SK-N-SH (cell line): ENCODE results near the gene PPM1E. TPM values are rescaled to one million over a fixed set of nuclear protein-coding genes. Genes with fewer than 3 reads are reported as not detected.

Experiments
- CTCF ChIA-PET: fragments of 300-600, 350-600 bp; formaldehyde crosslinking; extraction: SDS; loops from one replicate; lab custom pipeline; 2021; lab: Yijun Ruan, JAX
- POLR2A ChIA-PET: fragments of 350-600 bp; sonication (Branson Sonifier 250); formaldehyde crosslinking; extraction: SDS; loops from one replicate; lab custom pipeline; 2020; ENCODE audit warnings: antibody characterized with exemption, inconsistent platforms; lab: Yijun Ruan, JAX
- DNase-seq: peaks from one replicate; pipeline ENCODE4 v3.0.0; 2012
- H2AFZ ChIP-seq: fragments of 200-600 bp; sonication (generic); 2 replicates; pipeline ENCODE4 v1.8.1; 2016; ENCODE audit warnings: antibody characterized with exemption, mild to moderate bottlenecking, low read depth
- H3F3A ChIP-seq: fragments of 200-600 bp; sonication (generic); replicated peaks from 2 replicates; pipeline ENCODE3; 2016; ENCODE audit warnings: antibody characterized with exemption, mild to moderate bottlenecking; ENCODE audit not compliant: insufficient read depth
- H3K27ac ChIP-seq, 2 experiments: fragments of 200-500 bp in 1 of 2; fragments of 200-600 bp in 1 of 2; sonication (Bioruptor generic) in 1 of 2; sonication (generic), shearing (Covaris generic) in 1 of 2; 2 replicates each; pipeline versions ENCODE4 v1.5.1 to v1.6.1; 2014 to 2016; ENCODE audit warnings: low read depth in 2 of 2, inconsistent platforms in 1 of 2, low read length in 1 of 2, mild to moderate bottlenecking in 1 of 2, mixed read lengths in 1 of 2
- H3K27me3 ChIP-seq: fragments of 200-600 bp; sonication (generic), shearing (Covaris generic); 2 replicates; pipeline ENCODE4 v1.6.1; 2016; ENCODE audit warnings: mixed run types; ENCODE audit not compliant: insufficient read depth
- H3K36me3 ChIP-seq, 2 experiments: fragments of 200-500 bp in 1 of 2; fragments of 200-600 bp in 1 of 2; sonication (Bioruptor generic) in 1 of 2; sonication (generic) in 1 of 2; replicated peaks in 1 of 2; 2 replicates each; pipeline versions ENCODE3 to v1.5.1; 2014 to 2016; ENCODE audit warnings: low read length in 1 of 2, mild to moderate bottlenecking in 1 of 2; ENCODE audit not compliant: insufficient read depth in 2 of 2, control insufficient read depth in 1 of 2
- H3K4me1 ChIP-seq, 2 experiments: fragments of 200-500 bp in 1 of 2; fragments of 200-600 bp in 1 of 2; sonication (Bioruptor generic) in 1 of 2; sonication (generic), shearing (Covaris generic) in 1 of 2; 2 replicates each; pipeline versions ENCODE4 v1.5.1 to v1.6.1; 2014 to 2016; ENCODE audit warnings: low read depth in 1 of 2, low read length in 1 of 2, mixed run types in 1 of 2; ENCODE audit not compliant: insufficient read depth in 2 of 2, control insufficient read depth in 1 of 2
- H3K4me2 ChIP-seq: fragments of 200-600 bp; sonication (generic), shearing (Covaris generic); 2 replicates; pipeline ENCODE4 v1.6.1; 2017; ENCODE audit warnings: mixed run types
- H3K4me3 ChIP-seq, 2 experiments: fragments of 200-500 bp in 1 of 2; fragments of 200-600 bp in 1 of 2; sonication (Bioruptor generic) in 1 of 2; sonication (generic), shearing (Covaris generic) in 1 of 2; 2 replicates each; pipeline versions ENCODE4 v1.5.1 to v1.8.1; 2014 to 2016; ENCODE audit warnings: low read depth in 2 of 2, inconsistent platforms in 1 of 2, low read length in 1 of 2, mild to moderate bottlenecking in 1 of 2, mixed read lengths in 1 of 2, moderate library complexity in 1 of 2
- H3K79me2 ChIP-seq: fragments of 200-600 bp; sonication (generic); 2 replicates; pipeline ENCODE4 v1.8.1; 2017; ENCODE audit warnings: mild to moderate bottlenecking; ENCODE audit not compliant: insufficient read depth
- H3K9ac ChIP-seq: fragments of 200-600 bp; sonication (generic); 2 replicates; pipeline ENCODE4 v1.6.1; 2017; ENCODE audit warnings: mixed run types
- H3K9me2 ChIP-seq: fragments of 200-600 bp; sonication (generic); 2 replicates; pipeline ENCODE4 v1.6.1; 2017; ENCODE audit warnings: mixed run types
- H3K9me3 ChIP-seq: fragments of 200-600 bp; sonication (generic); 2 replicates; pipeline ENCODE4 v1.6.1; 2017; ENCODE audit warnings: mixed run types, mild to moderate bottlenecking, moderate library complexity
- H4K20me1 ChIP-seq: fragments of 200-600 bp; sonication (generic); 2 replicates; pipeline ENCODE4 v1.6.1; 2017; ENCODE audit warnings: mild to moderate bottlenecking, mixed run types; ENCODE audit not compliant: insufficient read depth
- ELF1 ChIP-seq: IDR thresholded peaks from 2 replicates; pipeline ENCODE4 v1.4.0; 2012
- EP300 ChIP-seq, 2 experiments: IDR thresholded peaks; 2 replicates each; pipeline versions ENCODE4 v1.4.0 to v1.6.1; 2012; ENCODE audit warnings: borderline replicate concordance in 1 of 2, low read depth in 1 of 2, low read length in 1 of 2
- FOSL2 ChIP-seq: IDR thresholded peaks from 2 replicates; pipeline ENCODE4 v1.4.0; 2012; ENCODE audit warnings: low read depth, mild to moderate bottlenecking, moderate library complexity, borderline replicate concordance
- MAX ChIP-seq: IDR thresholded peaks from 2 replicates; pipeline ENCODE4 v1.4.0; 2012; ENCODE audit warnings: low read depth
- NFIC ChIP-seq: IDR thresholded peaks from 2 replicates; pipeline ENCODE4 v1.4.0; 2012; ENCODE audit warnings: borderline replicate concordance
- PBX3 ChIP-seq: IDR thresholded peaks from 2 replicates; pipeline ENCODE4; 2012
- RAD21 ChIP-seq: IDR thresholded peaks from 2 replicates; pipeline ENCODE4 v1.6.1; 2012; ENCODE audit warnings: mild to moderate bottlenecking, low read length
- RFX5 ChIP-seq: IDR thresholded peaks from 2 replicates; pipeline ENCODE4 v1.6.1; 2012; ENCODE audit warnings: mild to moderate bottlenecking, improper control_type of control experiment, low read length
- RXRA ChIP-seq: IDR thresholded peaks from 2 replicates; pipeline ENCODE4 v1.4.0; 2012; ENCODE audit warnings: low read depth, mild to moderate bottlenecking, borderline replicate concordance
- SIN3A ChIP-seq: IDR thresholded peaks from 2 replicates; pipeline ENCODE4 v1.6.1; 2012; ENCODE audit warnings: low read depth, mild to moderate bottlenecking, low read length, moderate library complexity, borderline replicate concordance
- TAF1 ChIP-seq: IDR thresholded peaks from 2 replicates; pipeline ENCODE4 v1.6.1; 2012; ENCODE audit warnings: low read depth, mild to moderate bottlenecking, low read length, moderate library complexity, borderline replicate concordance
- TCF12 ChIP-seq: IDR thresholded peaks from 2 replicates; pipeline ENCODE4 v1.4.0; 2012
- USF2 ChIP-seq: fragments of 150-350 bp; IDR thresholded peaks from 2 replicates; pipeline ENCODE4 v1.6.1; 2017; ENCODE audit warnings: antibody characterized with exemption, low read length, low read depth, borderline replicate concordance
- ZBTB33 ChIP-seq: IDR thresholded peaks from 2 replicates; pipeline ENCODE4 v1.4.0; 2012; ENCODE audit warnings: low read depth, borderline replicate concordance
- WGBS: methylation state at CpG from one replicate; pipeline ENCODE4 v1.1.6; 2017; ENCODE audit warnings: low lambda C conversion rate; 5-methylcytosine and 5-hydroxymethylcytosine counted together
- polyA plus RNA-seq, 3 experiments: library from polyadenylated mRNA; depleted of rRNA; stranded (reverse); fragments of >200 nt; gene quantifications; 2 replicates each; pipeline ENCODE4 v1.2.3, GENCODE V29; 2012

The PPM1E gene
- polyA plus RNA-seq, 1 of the 3 experiments (the other 2 are of a cell fraction): 0.08 TPM

GRCh38 chr17:58968426-58969061 lies 212.9 kb downstream of the PPM1E start:
- Histone ChIP-seq H3K9me3 (no peaks in the 10 kb centered on the region), H2AFZ (no peak overlapping the region), H3K9ac (no peak overlapping the region), H3F3A (no peaks in the 10 kb centered on the region), H3K4me1 (peaks cover 0 to 10% of the 10 kb centered on the region in 2 experiments; a peak in 2 of 4 replicates), H3K27me3 (no peaks in the 10 kb centered on the region), H3K4me2 (no peak overlapping the region), H4K20me1 (no peaks in the 10 kb centered on the region), H3K4me3 (no peak overlapping the region), H3K79me2 (no peaks in the 10 kb centered on the region), H3K27ac (no peak overlapping the region), H3K9me2 (no peaks in the 10 kb centered on the region), H3K36me3 (no peaks in the 10 kb centered on the region)
- no peak for TF ChIP-seq ELF1
- no peak for TF ChIP-seq EP300 (IDR thresholded peaks at IDR 0.05; ENCODE audit: borderline replicate concordance in 1 of 2, low read depth in 1 of 2, low read length in 1 of 2)
- TF ChIP-seq TAF1: no peak
- no peak for TF ChIP-seq PBX3
- TF ChIP-seq MAX: no peak
- TF ChIP-seq NFIC: no peak
- TF ChIP-seq TCF12: no peak
- no peak for TF ChIP-seq RXRA
- TF ChIP-seq RAD21: no peak
- no peak for TF ChIP-seq SIN3A
- no peak for TF ChIP-seq ZBTB33
- POLR2A ChIA-PET: no interaction called here
- DNase-seq: no peak
- 93% methylated on average over 4 of the region's 4 CpGs for WGBS
- CTCF ChIA-PET: interaction anchor here (1.0 to 2.5 kb wide), 4 partner anchors 11 to 257 kb away, joined by 3 to 8 read pairs (median 6); no protein-coding TSS in a partner anchor

- Histone ChIP-seq H3K79me2 (no peaks in the 10 kb centered on the region), H3K27me3 (no peaks in the 10 kb centered on the region), H4K20me1 (no peaks in the 10 kb centered on the region), H3K36me3 (no peaks in the 10 kb centered on the region), H3K4me3 (no peak overlapping the region), H3K9ac (no peak overlapping the region), H3K4me1 (peaks cover 0 to 10% of the 10 kb centered on the region in 2 experiments; a peak in 2 of 4 replicates), H3K9me2 (no peaks in the 10 kb centered on the region), H2AFZ (no peak overlapping the region), H3K9me3 (no peaks in the 10 kb centered on the region)
- POLR2A ChIA-PET: no interaction called here
- 30% methylated on average over 1 of the region's 1 CpG for whole genome bisulfite sequencing
- CTCF ChIA-PET: interaction anchor here (0.7 to 2.5 kb wide), 6 partner anchors 11 to 451 kb away, joined by 3 to 8 read pairs (median 4); no protein-coding TSS in a partner anchor
- DNase-seq: peak; percentile 40
- TF ChIP-seq SIN3A: no peak
- TF ChIP-seq TCF12: no peak
- TF ChIP-seq FOSL2: no peak
- TF ChIP-seq USF2: no peak
- TF ChIP-seq RFX5: no peak
- TF ChIP-seq ZBTB33: no peak
- TF ChIP-seq, all 33 proteins: peak for 0
- Histone ChIP-seq H3K4me2 (no peak overlapping the region), H3F3A (no peaks in the 10 kb centered on the region), H3K27ac (peak overlapping the region in 1 of 2 experiments; percentile 44; a peak in 1 of 4 replicates)
Measured at GRCh38 chr17:58969156-58969555, 213.5 kb downstream of the PPM1E start.
